Omental fat pad (tissue), 4 donors: Measurements from ENCODE around the gene PUSL1. TPM values are rescaled to one million over a fixed set of nuclear protein-coding genes. Genes with fewer than 3 reads are reported as not detected.

Experiments used
- ATAC-seq: fragments of 150-250 bp; one replicate; pipeline ENCODE4 v1.9.1; 2016; ENCODE audit warnings: mild to moderate bottlenecking, moderate library complexity; ENCODE audit not compliant: low FRiP score
- DNase-seq: peaks from one replicate; pipeline ENCODE4 v3.0.0-alpha.2; 2019; ENCODE audit warnings: low spot score
- CTCF ChIP-seq, 3 donors: fragments of 450-650 bp; IDR thresholded peaks; one replicate each; pipeline ENCODE4 v1.5.1; 2016 to 2017; ENCODE audit warnings: antibody characterized with exemption in 3 of 3, mild to moderate bottlenecking in 3 of 3, moderate library complexity in 2 of 3
- total RNA-seq, 4 donors: library from RNA; depleted of rRNA; stranded (reverse); fragments of >200 nt; gene quantifications; one replicate each; pipeline ENCODE4 v1.1.0, GENCODE V29; 2016

Gene PUSL1
- total RNA-seq, 4 donors from 2014 or later: 15.7 to 26.0 (median 17.5) TPM

GRCh38 chr1:1342061-1342562 lies 33.7 kb downstream of the PUSL1 start:
- DNase-seq (no peak), ATAC-seq (no peak)
- no peak for TF ChIP-seq CTCF (IDR thresholded peaks at IDR 0.05)

GRCh38 chr1:1342584-1343115 lies 34.3 kb downstream of the PUSL1 start:
- DNase-seq (no peak), ATAC-seq (no peak)
- TF ChIP-seq CTCF (IDR thresholded peaks at IDR 0.05): no peak

GRCh38 chr1:1343811-1344421 lies 35.5 kb downstream of the PUSL1 start:
- no peak for TF ChIP-seq CTCF (IDR thresholded peaks at IDR 0.05)
- DNase-seq (no peak), ATAC-seq (no peak)

- DNase-seq (no peak), ATAC-seq (peak; percentile 61)
- TF ChIP-seq CTCF (IDR thresholded peaks at IDR 0.05): no peak
These were observed 36.4 kb downstream of the PUSL1 start for GRCh38 chr1:1344655-1345361.

- ATAC-seq: no peak
- no peak for DNase-seq
These were observed 37.0 kb downstream of the PUSL1 start for GRCh38 chr1:1345384-1345783.

GRCh38 chr1:1345860-1346500 lies 37.6 kb downstream of the PUSL1 start:
- no peak for ATAC-seq
- no peak for TF ChIP-seq CTCF (IDR thresholded peaks at IDR 0.05)
- DNase-seq: no peak

More at GRCh38 chr1:1345384-1345783, 37.0 kb downstream of the PUSL1 start:
- no peak for TF ChIP-seq CTCF (IDR thresholded peaks at IDR 0.05)
